ENCODE measurements around the gene FST. TPM values are rescaled to one million over a fixed set of nuclear protein-coding genes. Genes with fewer than 3 reads are reported as not detected.

The FST gene
- total RNA-seq, 2 donors from 2014 or later = 3.9 to 12.6 TPM

- no peaks in the 10 kb centered on the region for H3K36me3 ChIP-seq
- no peak overlapping the region for H3K4me3 ChIP-seq
- H3K4me1 ChIP-seq (ENCODE audit: control insufficient read depth in 1 of 2, low read depth in 2 of 2) = peaks cover 0 to 19% of the 10 kb centered on the region in 2 donors
- H3K27me3 ChIP-seq (replicated peaks; ENCODE audit: insufficient read depth) = no peaks in the 10 kb centered on the region
- DNase-seq (ENCODE audit: low spot score) (no peak), ATAC-seq (ENCODE audit: insufficient number of reproducible peaks, low FRiP score, low read depth) (no peak)
- no peak for TF ChIP-seq CTCF (IDR thresholded peaks at IDR 0.05)
- H3K9me3 ChIP-seq = no peaks in the 10 kb centered on the region
- H3K27ac ChIP-seq = no peak overlapping the region
These were observed 7.0 kb downstream of the FST start for GRCh38 chr5:53487436-53487835.

DNA sequence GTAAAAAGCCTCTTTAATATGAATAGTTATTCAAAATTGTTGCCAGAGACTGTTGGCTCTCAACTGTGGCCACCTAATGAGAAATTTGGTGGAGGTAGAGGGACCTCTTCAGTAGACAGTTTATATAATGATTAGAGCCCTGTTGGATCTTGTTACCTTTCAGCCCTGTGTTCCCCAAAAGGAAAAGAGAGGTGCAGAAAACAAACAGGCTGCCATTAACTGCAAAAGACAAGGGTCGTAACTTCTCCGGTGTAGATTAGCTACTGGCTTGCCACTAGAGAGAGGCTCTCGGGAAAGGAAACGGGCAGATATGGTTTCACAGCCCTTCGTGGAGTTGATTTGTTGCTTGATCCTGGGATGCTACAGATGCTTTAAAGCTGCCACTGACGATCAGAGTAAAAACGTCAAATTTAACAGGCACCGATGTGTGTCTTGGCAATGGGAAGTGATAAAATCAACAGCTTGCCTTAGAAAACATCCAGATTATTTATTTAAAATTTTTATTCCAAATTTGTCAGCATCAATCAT is 7.8 kb downstream of the FST start:
- TF ChIP-seq CTCF (IDR thresholded peaks at IDR 0.05) = no peak
- Histone ChIP-seq H3K27me3 (replicated peaks; ENCODE audit: insufficient read depth) (no peaks in the 10 kb centered on the region), H3K4me1 (ENCODE audit: control insufficient read depth in 1 of 2, low read depth in 2 of 2) (peaks cover 0 to 12% of the 10 kb centered on the region in 2 donors), H3K9me3 (no peaks in the 10 kb centered on the region), H3K27ac (no peak overlapping the region), H3K4me3 (no peak overlapping the region), H3K36me3 (no peaks in the 10 kb centered on the region)
- ATAC-seq (ENCODE audit: insufficient number of reproducible peaks, low FRiP score, low read depth) (no peak), DNase-seq (ENCODE audit: low spot score) (no peak)

DNA sequence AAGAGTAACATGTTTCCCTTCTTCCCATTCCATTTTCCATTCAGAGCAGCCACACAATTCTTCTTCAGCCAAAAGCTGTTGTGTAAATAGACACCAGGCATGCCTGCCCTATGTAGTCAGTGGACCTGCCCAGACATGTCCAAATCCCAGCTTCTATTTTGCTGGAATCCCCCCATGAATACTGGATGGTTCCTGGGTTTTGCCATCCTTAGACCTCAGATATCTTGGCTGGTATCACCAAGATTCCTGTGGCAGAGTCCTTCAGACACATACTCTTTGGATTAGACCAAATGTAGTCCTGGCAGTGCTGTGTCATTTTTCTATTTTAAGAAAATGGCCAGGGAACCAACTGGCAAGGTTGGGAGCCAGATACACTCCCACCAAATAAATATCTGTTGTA is 10.3 kb downstream of the FST start:
- no peaks in the 10 kb centered on the region for H3K9me3 ChIP-seq
- DNase-seq (ENCODE audit: low spot score) = no peak
- H3K4me3 ChIP-seq = no peak overlapping the region

GRCh38 chr5:53501054-53501453 is 20.6 kb downstream of the FST start:
- H3K9me3 ChIP-seq = no peaks in the 10 kb centered on the region
- H3K36me3 ChIP-seq = no peaks in the 10 kb centered on the region
- H3K4me3 ChIP-seq = no peak overlapping the region
- DNase-seq (ENCODE audit: low spot score) = no peak
- H3K27ac ChIP-seq = no peak overlapping the region
- no peak for ATAC-seq (ENCODE audit: insufficient number of reproducible peaks, low FRiP score, low read depth)
- H3K27me3 ChIP-seq (replicated peaks; ENCODE audit: insufficient read depth) = no peaks in the 10 kb centered on the region
- H3K4me1 ChIP-seq (ENCODE audit: control insufficient read depth in 1 of 2, low read depth in 2 of 2) = no peaks in the 10 kb centered on the region
- no peak for TF ChIP-seq CTCF (IDR thresholded peaks at IDR 0.05)

More for the DNA sequence above, 10.3 kb downstream of the FST start:
- Histone ChIP-seq H3K4me1 (ENCODE audit: control insufficient read depth in 1 of 2, low read depth in 2 of 2) (peaks cover 0 to 10% of the 10 kb centered on the region in 2 donors), H3K36me3 (no peaks in the 10 kb centered on the region), H3K27me3 (replicated peaks; ENCODE audit: insufficient read depth) (no peaks in the 10 kb centered on the region), H3K27ac (no peak overlapping the region)
- TF ChIP-seq CTCF (IDR thresholded peaks at IDR 0.05) = no peak
- no peak for ATAC-seq (ENCODE audit: insufficient number of reproducible peaks, low FRiP score, low read depth)

DNA sequence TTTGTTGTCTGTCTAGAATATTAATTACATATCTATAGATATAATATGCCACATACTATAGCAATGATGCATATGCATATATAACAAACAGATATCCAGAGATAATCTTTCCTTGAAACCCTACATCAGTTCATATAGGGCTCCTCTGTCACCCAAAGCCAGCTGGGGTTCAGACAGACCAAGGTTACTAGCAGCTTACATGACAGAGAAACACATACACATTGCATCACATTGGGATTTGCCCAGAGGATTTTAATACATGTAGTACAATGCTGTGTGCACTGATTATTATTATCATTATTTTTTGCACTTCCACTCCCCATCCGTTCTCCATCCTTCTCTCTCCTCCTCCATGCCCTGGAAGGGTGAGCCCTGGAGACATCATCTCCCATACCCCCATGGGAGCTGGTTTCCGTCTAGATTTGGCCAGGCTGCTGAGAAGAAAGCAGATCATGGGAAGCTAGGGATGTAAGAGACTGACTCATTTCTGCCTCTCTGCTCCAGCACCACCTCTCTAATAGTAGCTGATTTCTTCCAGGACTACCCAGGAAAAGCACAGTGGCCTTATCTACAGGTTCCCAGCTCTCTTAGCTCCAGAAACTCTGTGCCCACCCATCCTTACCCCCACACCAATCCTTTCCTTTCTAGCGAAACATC is 23.3 kb downstream of the FST start:
- DNase-seq (ENCODE audit: low spot score) (no peak), ATAC-seq (ENCODE audit: insufficient number of reproducible peaks, low FRiP score, low read depth) (no peak)
- H3K9me3 ChIP-seq = no peaks in the 10 kb centered on the region
- no peak overlapping the region for H3K27ac ChIP-seq
- H3K27me3 ChIP-seq (replicated peaks; ENCODE audit: insufficient read depth) = no peaks in the 10 kb centered on the region
- no peaks in the 10 kb centered on the region for H3K36me3 ChIP-seq
- no peak for TF ChIP-seq CTCF (IDR thresholded peaks at IDR 0.05)
- H3K4me3 ChIP-seq = no peak overlapping the region
- H3K4me1 ChIP-seq (ENCODE audit: control insufficient read depth in 1 of 2, low read depth in 2 of 2) = no peaks in the 10 kb centered on the region

All from thoracic aorta (tissue), 2 donors.